Measurements from ENCODE around the gene VSTM2B.

The VSTM2B gene

DNA sequence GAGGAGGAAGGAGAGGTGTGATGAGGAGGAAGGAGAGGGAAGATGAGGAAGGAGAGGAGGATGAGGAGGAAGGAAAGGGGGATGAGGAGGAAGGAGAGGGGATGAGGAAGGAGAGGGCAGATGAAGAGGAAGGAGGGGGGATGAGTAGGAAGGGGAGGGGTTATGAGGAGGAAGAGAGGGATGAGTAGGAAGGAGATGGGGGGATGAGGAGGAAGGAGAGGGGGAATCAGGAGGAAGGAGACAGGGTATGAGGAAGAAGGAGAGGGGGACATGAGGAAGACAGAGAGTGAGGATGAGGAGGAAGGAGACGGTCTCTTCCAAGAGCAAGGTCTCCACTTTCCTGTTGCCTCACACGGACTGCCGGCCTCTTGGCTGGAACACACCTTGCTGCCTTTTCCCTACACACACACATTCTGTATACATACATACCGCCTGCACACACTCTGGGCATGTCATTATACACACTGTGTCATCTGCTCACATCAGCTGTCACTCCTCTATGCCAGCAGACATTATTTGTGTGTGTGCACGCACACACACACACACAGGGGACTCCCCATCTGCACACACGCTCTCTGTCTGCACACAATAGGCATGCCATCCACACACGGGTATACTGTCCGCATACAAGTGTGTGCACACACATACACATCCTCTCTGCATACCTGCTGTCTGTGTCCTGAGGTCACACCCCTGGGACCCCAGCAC lies 11.1 kb upstream of the VSTM2B start:
- FAIRE-seq (no peak), DNase-seq (ENCODE audit: extremely low spot score, insufficient read length, low read depth) (no peak)

DNA sequence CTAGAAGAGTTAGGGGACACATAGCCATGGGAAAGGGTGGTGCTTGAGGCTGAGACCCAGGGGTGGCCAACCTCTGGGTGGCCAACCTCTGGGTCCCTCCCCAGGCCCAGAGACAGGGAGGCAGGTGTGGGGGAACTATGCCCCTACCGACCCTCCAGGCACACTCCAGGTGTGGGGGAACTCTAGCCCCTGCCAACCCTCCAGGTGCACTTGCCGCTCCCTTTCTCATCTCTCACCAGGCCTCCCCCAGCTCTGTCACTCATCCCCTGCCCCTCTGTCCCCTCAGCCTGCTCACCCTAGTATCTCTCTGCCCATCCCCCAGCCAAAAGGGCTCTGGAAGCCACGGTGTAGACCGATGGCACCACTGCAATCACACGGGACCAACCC lies 10.6 kb upstream of the VSTM2B start:
- FAIRE-seq (no peak), DNase-seq (ENCODE audit: extremely low spot score, insufficient read length, low read depth) (no peak)

DNA sequence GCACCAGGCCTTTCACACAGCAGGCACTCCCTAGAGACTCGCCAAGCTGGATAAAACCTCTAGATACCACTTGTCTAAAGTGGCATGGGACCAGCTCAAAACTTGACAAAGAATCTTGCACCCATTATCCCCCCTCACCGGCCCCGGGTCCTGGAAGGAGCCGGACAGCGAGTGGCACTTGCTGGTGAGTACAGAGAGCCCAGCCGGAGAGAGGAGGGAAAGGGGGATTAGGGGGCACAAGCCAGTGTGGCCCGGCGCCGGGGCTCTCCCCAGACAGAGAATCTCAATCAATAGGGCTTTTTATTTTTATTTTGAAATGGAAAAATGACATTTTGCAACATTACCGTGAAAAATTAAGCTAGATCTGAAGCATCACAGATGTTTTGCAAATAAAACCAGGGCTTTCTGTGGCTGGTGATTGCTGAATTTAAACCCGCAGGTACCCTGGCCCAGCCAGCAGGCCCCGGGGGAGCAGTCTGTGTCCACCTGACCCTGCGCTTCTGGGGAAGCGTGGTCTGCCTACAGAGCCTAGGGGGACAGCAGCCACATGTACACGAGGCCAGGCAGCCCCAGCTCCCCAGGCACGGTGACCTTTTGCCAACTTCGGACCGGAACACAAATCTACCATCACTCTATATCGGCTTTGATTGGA lies 10.0 kb upstream of the VSTM2B start:
- no peak for DNase-seq (ENCODE audit: extremely low spot score, insufficient read length, low read depth)
- FAIRE-seq: no peak

DNA sequence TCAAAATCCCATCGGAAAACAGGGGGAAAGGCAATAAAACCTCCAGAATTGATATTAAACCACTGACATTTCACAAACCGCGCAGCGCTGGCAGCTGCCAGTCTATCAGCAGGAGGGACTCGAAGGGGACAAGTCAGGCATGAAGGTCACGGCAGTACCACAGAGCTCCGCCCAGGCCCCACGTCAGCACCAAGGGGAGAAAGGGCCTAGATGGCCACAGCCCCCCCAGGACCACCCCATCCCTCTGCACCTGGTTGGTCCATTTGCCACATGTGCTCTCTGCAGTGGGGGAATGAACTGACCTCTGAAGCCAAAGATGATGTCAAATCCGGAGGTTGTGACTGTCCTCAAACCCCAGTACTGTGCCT lies 9.5 kb upstream of the VSTM2B start:
- FAIRE-seq (no peak), DNase-seq (ENCODE audit: extremely low spot score, insufficient read length, low read depth) (no peak)

DNA sequence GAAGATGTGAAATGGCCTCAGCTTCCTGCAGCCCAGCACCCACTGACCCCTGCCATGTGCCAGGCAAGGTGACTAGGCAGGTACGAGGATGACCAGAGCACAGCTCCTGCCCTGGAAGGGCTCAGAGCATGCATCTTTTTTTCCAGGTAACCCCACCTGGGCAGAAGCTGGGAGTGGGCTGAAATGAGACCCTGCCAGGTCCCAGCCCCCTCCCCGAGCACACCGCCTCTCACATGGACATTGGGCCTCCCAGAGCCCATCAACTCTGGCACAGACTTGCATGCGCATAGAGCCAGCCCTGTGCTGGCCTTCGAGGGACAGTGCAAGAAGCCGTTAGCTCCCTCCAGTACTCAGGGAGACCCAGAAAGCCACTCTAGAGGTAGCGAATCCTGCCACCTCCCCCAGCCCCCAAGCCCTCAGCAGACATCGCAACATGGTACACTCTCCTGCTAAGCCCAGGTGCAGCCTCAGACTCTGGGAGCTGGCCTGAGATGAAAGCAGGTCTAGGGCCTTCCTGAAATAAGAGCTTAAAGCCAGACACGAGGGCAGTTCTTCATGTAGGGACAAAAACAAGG lies 8.9 kb upstream of the VSTM2B start:
- no peak for FAIRE-seq
- DNase-seq (ENCODE audit: extremely low spot score, insufficient read length, low read depth): no peak

DNA sequence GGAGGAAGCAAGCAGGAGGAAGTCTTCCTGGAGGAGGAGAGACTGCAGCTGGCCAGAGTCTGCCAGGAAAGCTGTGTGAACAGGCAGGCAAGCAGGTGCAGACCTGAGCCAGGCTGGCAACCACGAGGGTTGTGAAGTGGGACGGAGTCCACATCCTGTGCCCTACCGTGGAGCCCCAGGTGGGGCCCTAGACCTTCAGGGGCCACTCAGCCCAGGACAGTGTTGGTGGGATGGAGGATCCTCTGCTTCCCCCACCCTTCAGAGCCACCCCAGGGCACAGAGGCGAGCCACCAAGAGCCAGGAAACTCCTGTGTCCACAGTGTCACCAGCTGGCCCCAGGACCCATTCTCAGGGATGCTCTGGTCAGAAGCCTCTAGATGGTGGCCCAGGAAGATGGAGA lies 8.4 kb upstream of the VSTM2B start:
- DNase-seq (ENCODE audit: extremely low spot score, insufficient read length, low read depth) (no peak), FAIRE-seq (no peak)

DNA sequence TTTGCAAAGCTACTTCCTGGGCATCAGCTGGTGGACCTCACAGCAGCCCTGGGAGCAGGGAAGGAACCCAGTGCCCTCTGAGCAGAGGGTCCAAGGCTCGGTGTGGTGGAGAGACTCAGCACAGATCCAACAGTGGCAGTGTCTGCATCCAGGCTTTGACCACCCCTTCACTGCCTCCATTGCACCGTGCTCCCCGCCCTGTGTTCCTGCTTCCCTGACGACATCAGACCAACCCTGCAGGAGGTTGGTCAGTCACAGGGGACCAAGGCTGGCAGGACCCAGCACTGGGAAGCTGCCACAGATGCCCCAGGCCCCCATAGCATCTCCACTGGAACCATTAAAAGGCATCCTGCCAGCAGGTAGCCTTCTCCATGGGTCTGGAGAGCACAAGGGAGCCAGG lies 7.8 kb upstream of the VSTM2B start:
- no peak for FAIRE-seq
- DNase-seq (ENCODE audit: extremely low spot score, insufficient read length, low read depth): no peak

DNA sequence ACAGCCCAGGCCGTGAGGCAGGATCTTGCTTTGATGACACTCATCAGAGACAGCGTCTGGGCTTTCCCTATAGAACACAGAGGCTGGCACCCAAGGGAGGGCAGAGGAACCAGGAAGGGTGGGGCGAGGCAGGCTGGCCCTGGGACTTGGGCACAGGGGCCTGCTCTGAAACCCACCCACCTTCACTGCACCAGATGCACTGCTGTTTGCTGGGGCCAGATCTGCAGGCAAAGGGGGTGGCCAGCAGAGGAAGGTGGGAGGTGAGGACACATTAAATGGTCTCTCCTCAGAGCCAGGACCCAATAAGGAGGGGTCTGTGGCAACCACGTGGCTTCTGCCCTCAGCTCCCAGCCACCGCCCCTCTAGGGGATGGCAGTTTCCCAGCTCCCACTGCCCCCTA lies 6.6 kb upstream of the VSTM2B start:
- DNase-seq (ENCODE audit: extremely low spot score, insufficient read length, low read depth) (no peak), FAIRE-seq (no peak)

DNA sequence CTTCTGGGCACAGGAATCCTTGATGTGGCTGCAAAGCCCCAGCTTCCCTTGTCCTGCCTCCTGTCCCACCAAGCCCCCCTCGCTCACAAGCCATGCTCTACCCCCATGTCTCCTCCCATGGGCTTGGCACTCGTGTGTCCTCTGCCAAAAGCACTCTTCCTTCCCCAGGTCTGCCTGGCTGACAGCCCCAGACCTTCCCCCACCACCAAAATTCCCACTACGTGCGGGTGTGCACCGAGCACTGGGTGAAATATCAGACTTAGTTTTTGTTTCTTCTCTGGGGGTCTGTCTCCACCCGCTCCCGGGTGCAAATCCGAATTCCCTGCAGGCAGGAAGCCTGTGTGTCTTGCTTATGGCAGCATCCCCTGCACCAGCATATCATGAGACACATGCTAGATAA lies 5.9 kb upstream of the VSTM2B start:
- no peak for FAIRE-seq
- no peak for DNase-seq (ENCODE audit: extremely low spot score, insufficient read length, low read depth)

DNA sequence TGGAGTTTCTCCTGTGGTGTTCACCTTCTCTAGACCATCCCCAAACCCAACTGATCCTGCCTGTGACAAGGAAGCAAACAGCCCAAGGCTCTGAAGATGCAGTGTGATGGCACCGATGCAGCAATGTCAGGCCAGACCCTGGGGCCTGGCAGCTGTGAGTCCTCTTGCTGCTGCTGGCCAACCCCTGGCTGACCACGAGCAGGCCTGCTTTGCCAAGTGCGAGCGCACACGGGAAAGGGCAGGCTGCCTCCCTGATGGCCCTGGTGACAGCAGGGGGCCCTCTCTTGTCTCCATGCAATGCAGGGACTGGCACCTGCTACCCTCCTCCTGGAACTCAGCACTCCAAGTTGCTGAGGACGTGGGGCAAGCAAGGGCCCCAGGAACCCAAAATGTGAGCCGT lies 5.4 kb upstream of the VSTM2B start:
- DNase-seq (ENCODE audit: extremely low spot score, insufficient read length, low read depth): no peak
- FAIRE-seq: no peak

DNA sequence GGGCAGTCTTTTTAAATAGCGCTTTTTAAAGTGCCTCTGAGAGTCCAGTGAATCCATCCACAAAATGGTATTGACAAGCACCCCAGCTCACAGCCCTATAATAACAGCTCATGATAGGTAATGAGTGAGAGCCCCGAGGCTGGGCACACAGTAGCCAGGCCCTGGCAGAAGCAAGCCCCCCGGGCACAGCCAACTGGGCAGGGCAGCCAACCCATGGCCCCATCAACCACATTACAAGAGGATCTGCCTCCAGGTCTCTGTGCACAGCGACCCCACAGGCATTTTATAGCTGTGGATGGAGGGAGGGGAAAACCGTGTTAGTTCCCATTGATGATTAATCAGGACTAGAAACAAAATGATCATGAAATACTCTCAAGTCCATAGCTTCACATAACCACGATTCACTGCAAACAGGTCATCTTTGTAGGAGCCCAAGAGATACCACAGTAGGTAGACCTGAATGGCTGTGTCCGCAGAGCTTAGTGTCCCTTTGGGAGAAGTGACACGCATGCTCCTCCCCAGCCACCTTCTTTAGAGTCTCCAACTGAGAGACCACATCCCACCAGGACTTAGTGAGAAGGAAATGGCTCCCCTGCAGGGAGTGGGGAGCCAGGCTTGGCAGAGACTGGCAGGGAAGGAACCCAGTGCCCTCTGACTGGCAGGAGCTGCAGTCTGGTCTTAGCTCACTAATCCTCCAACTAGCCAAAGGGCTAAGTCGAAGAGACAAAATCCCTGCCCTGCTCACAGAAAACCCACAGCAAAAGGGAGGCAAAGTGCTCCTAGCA lies 4.3 kb upstream of the VSTM2B start:
- FAIRE-seq: no peak
- no peak for DNase-seq (ENCODE audit: extremely low spot score, insufficient read length, low read depth)

DNA sequence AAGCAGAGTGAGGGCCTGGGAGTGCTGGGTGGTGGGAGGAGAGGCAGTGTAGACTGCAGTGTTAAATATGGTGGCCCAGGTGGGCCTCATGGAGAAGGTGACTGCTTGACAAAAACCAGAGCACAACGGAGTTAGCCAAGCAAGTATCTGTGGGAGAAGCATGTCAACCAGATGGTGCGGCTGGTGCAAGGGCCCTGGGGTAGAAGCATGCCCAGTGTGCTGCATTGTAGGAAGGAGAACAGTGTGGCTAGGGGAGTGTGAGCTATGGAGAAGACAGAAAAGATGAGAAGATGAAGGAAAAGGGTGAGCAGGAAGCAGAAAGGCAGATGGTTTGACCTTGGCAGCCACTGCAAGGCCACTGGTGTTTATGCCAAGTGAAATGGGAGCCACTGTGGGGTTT lies 2.2 kb upstream of the VSTM2B start:
- no peak for FAIRE-seq
- no peak for DNase-seq (ENCODE audit: extremely low spot score, insufficient read length, low read depth)

DNA sequence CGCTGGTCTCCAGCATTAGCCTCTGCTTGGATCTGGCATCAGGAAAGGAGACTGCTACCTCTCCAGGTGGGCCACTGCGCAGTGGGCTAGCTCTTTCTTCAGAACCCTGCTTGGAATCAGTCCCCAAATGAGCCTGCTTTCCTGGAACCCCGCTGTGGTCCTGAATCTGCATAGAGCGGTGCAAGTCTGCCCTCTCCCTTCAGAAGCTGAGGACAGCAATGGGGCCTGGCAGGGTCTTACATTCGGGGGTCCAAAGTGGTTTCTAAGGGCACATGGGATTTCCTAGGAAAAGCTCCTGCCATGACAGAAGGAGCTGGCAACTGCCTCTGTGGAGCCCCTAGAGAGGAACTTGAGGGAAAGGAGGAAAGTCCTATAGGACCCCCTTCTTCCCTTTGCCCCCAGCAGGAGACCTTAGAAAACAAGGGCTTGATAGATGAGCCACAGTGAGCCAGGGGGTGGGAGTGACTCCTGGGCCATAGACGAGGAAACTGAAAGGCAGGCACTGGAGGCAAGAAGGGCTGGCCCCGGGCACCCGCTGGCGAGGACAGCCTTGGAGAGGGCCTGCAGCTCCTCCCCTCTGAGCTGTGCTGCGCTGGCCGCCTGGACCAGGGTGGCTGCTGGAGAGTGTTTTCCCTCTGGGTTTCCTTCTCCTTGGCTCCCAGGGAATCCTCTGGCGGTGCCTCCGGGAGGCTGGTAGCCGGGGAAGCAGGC lies 1.4 kb upstream of the VSTM2B start:
- DNase-seq (ENCODE audit: extremely low spot score, insufficient read length, low read depth): no peak
- FAIRE-seq: no peak

DNA sequence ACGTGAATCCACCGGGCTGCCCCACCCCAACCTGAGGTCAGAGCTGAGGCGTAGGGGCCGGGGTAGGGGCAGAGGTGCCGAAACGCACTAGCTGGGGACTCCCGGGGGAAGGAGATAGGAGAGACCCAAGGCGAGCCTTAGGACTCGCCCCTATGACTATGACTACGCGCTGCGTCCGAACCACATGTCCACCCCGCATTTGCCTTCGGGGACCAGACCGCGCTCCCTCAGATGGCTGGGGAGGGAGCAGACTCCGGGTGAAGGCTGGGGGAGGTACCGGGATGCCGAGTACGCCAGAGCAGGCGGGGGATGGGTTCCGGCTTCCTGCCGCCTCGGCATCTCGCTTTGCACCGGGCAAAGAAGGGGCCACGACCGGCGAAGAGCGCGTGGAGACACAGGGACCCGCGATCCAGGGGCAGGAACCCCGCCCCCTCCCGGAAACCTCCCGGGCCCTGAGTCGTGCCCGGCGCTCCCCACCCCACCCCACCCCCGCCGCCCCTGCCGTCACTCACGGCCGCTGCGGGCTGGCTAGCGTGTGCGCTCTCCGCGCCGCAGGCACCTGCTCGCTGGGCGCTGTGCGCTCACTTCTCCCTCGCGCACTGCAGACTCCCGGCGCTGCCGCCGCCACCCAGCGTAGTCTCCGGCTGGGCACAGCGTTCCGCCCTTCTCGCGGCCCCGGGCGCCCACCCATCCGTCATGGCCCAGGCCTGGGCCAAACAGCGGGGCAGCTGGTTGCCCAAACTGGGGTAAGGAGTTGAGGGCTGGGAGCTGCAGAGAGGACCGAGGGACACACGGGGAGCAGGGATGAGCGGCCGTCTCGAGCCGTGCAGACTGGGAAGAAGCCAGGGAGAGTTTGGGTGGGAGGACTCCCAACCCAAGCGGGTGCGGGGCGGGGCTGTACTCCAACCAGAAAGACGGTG lies 622 bp upstream of the VSTM2B start:
- DNase-seq (ENCODE audit: extremely low spot score, insufficient read length, low read depth) (no peak), FAIRE-seq (no peak)

DNA sequence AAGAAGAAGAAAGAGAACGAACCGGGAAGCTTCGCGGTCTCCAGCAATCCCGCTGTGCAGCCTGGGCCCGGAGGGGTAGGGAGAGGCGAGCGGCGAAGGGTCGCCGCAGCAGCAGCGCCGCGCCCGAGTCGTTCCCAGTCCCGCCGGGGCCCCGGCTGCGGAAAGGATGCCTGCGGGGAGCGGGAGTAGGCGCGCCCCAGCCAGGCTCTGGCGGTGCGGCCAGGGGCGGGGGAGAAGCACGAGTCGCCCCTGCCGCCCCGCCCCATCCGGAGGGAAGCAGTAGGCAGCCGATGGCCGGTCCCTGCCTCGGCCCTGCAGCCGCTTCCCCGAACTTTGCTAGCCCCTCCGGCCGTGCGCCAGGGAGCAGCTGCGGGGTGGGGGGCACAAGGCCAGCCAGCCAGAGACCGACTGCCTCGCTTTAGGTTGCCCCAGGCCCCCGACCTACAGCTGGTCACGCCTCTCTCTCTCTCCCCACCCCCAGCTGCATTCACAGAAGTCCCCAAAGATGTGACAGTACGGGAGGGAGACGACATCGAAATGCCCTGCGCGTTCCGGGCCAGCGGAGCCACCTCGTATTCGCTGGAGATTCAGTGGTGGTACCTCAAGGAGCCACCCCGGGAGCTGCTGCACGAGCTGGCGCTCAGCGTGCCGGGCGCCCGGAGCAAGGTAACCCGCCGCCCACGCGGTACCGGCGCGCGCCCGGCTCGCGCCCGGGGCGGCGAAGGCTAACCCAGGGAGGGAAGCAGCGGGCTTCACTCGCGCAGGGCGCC lies 1.1 kb downstream of the VSTM2B start:
- FAIRE-seq: no peak
- DNase-seq (ENCODE audit: extremely low spot score, insufficient read length, low read depth): no peak

DNA sequence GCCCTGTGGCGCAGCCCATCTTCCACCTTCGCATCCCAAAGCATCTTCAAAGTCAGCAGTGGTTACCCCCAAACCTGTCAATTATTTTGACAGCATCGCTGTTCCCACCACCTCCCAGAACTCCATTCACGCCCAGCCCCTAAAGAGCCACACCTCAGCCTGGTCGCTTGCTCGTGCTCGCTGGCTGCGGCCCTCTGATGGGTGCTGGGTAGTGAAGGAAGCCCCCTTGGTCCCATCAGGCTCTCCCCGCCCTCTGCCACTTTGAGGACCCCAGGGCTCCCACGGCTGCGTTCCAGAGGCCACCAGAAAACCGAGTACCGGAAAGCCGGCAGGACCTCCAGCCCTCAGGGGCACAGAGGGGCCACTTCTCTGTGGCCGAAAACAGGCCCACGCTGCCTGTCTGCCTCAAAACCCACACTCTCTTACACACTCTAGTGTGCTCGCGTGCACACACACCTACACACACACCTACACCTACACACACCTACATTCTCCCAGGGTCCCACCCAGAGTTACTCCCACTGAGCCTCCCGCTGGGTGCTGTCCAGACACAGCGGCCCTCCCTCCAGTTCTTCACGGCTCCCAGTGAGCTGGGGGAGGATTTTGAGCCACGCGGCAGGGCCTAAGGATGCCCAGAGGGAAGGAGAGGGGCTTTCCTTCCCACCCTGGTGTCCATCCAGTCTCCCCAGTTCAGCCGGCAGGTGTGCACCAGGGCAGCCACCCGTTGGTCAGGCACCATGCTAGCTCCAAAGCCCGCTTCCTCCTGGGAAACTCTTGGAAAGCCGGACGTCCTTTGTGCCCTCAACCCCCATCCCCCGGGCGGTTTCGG lies 1.9 kb downstream of the VSTM2B start:
- FAIRE-seq (no peak), DNase-seq (ENCODE audit: extremely low spot score, insufficient read length, low read depth) (no peak)

DNA sequence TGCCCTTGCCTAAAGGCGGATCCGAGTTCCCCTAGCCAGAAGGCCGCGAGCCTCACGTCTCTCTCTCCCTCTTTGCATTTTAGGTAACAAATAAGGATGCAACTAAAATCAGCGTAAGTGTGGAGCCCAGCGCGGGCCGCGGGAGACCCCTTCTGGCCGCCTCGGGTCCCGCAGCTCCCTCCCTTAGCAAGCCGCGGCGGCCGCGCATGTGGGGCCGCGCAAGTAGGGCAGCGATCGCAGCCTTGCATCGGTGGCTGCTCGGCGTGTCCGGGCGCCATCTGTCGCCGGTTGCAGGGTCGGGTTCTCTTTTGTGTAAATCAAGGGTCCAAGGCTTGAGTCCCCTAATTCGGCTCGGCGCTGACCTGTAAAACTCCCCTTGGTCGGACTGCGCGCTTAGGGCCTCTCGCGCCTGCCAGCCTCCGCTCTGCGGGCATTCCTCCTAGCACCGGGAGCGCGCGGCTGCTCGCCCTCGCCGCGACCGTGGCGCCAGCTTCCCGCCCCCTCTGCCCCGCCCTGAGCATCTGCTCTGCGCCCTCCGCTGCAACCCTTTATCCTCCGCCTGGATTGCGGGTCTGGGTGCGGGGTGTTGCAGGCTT lies 2.7 kb downstream of the VSTM2B start:
- DNase-seq (ENCODE audit: extremely low spot score, insufficient read length, low read depth) (peak; percentile 54), FAIRE-seq (no peak)
